Sigmoid colon (tissue), 4 donors: ENCODE data around the gene IGSF21.

Source experiments
- POLR2A ChIP-seq, 2 donors: fragments of 450-650 bp; IDR thresholded peaks; one replicate each; pipeline ENCODE4 v1.6.1; 2016; ENCODE audit warnings: antibody characterized with exemption in 2 of 2, mild to moderate bottlenecking in 2 of 2, moderate library complexity in 2 of 2
- POLR2AphosphoS5 ChIP-seq, 4 donors: sonication (generic); formaldehyde crosslinking; IDR thresholded peaks; one replicate each; pipeline ENCODE4 v1.6.1; 2017; ENCODE audit warnings: antibody characterized with exemption in 4 of 4

GRCh38 chr1:18132022-18132710 is 24.6 kb downstream of the IGSF21 start:
- no peak for TF ChIP-seq POLR2A (IDR thresholded peaks at IDR 0.05)
- no peak for TF ChIP-seq POLR2AphosphoS5 (IDR thresholded peaks at IDR 0.05)
